Gastroesophageal sphincter (tissue), 4 donors: ENCODE measurements around the gene ID1. TPM values are rescaled to one million over a fixed set of nuclear protein-coding genes. Genes with fewer than 3 reads are reported as not detected.
A peak's percentile ranks its signal among the peaks of the same experiment; 100 is the strongest.
"Not testable (repeated sequence)": the region's sequence is repeated elsewhere in the genome, so short reads cannot be mapped to it uniquely, and the experiment has no call there.

ENCODE experiments used
- ATAC-seq: fragments of 150-250 bp; one replicate; pipeline ENCODE4 v1.9.1; 2016; ENCODE audit warnings: mild to moderate bottlenecking, moderate library complexity
- H3K27ac ChIP-seq, 4 donors: fragments of 200-600 bp; sonication (generic) in 3 of 4; 1 replicate in 3 of 4; 2 replicates in 1 of 4; pipeline ENCODE4 v1.5.1; 2016 to 2019
- H3K27me3 ChIP-seq: fragments of 200-600 bp; sonication (generic); one replicate; pipeline ENCODE4 v1.5.1; 2019
- H3K36me3 ChIP-seq, 2 donors: fragments of 200-600 bp; sonication (generic); one replicate each; pipeline ENCODE4 v1.5.1; 2019; ENCODE audit warnings: control low read depth in 1 of 2
- H3K4me1 ChIP-seq, 3 donors: fragments of 200-600 bp; sonication (generic); 1 replicate in 2 of 3; 2 replicates in 1 of 3; pipeline ENCODE4 v1.5.1; 2016 to 2019; ENCODE audit warnings: control low read depth in 2 of 3
- H3K4me3 ChIP-seq, 2 donors: fragments of 200-600 bp; sonication (generic); one replicate each; pipeline ENCODE4 v1.5.1; 2019; ENCODE audit warnings: mild to moderate bottlenecking in 1 of 2, moderate library complexity in 1 of 2
- H3K9me3 ChIP-seq, 3 donors: fragments of 200-600 bp; sonication (generic); one replicate each; pipeline ENCODE4 v1.5.1; 2017 to 2019; ENCODE audit warnings: control low read depth in 2 of 3
- CTCF ChIP-seq, 4 experiments: fragments of 200-600 bp in 2 of 4; fragments of 450-650 bp in 2 of 4; sonication (generic) in 1 of 4; IDR thresholded peaks; one replicate each; pipeline ENCODE4 v1.5.1; 2017 to 2019; ENCODE audit warnings: antibody characterized with exemption in 4 of 4, mild to moderate bottlenecking in 2 of 4, moderate library complexity in 2 of 4
- EP300 ChIP-seq: sonication (generic); formaldehyde crosslinking; IDR thresholded peaks from one replicate; pipeline ENCODE4 v1.6.1; 2017; ENCODE audit warnings: antibody characterized with exemption, mild to moderate bottlenecking
- POLR2A ChIP-seq, 2 donors: fragments of 450-650 bp; IDR thresholded peaks; one replicate each; pipeline ENCODE4 v1.6.1; 2017; ENCODE audit warnings: antibody characterized with exemption in 2 of 2, mild to moderate bottlenecking in 2 of 2, moderate library complexity in 1 of 2
- POLR2AphosphoS5 ChIP-seq: sonication (generic); formaldehyde crosslinking; IDR thresholded peaks from one replicate; pipeline ENCODE4 v1.6.1; 2017; ENCODE audit warnings: antibody characterized with exemption
- WGBS, 2 donors: methylation state at CpG; one replicate each; pipeline ENCODE4 v1.1.5; 2018; ENCODE audit warnings: low coverage in 1 of 2; 5-methylcytosine and 5-hydroxymethylcytosine counted together
- total RNA-seq, 4 donors: library from RNA; depleted of rRNA; stranded (reverse); fragments of >200 nt; gene quantifications; one replicate each; pipeline ENCODE4 v1.1.0, GENCODE V29; 2016

The ID1 gene
- total RNA-seq, 4 donors from 2014 or later, result 221 to 714 (median 372) TPM

DNA sequence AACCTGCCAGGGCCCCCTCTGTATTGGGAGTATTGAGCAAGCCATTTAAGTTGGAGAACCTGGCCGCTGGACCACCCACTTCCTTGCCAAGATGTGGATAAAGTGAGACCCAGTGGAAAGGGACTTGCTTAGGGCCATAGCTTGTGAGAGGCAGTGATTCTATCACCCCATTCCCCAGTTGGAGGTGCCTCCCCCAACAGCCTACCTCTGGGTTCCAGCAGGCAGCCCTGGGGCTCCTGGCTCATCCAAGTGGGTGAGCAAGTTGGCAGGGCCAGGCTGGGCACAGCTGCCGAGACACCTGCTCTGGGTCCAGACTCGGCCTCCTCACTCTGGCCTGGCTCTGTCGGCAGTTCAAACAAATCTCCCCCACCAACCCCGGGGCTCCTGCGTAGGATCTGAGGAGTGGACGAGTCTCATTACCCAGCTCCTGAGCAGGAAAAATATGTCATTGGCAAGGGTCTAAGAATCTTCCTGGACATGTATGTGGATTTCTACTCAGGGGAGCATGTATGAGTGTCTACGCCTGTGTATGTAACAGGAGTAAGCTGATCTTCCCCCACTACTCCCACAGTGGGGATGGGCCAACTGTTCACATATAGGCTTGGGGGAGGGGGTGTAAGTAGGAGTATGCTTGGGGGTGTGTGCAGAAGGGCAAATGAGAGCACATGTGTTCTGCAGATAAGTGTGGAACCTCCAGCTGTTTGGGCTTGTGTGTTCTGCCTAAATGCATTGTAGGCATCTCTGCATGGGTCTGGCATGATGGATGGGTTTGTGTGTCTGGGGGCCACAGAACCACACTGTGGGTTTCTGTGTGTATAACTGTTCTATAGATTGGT is 1.9 kb downstream of the ID1 start:
- Histone ChIP-seq H3K9me3 (no peaks in the 10 kb centered on the region), H3K27ac (peak overlapping the region; percentile 64 to 98 (median 92)), H3K4me1 (peaks cover 0 to 88% (median 9%) of the 10 kb centered on the region in 3 donors), H3K36me3 (no peaks in the 10 kb centered on the region), H3K27me3 (no peaks in the 10 kb centered on the region), H3K4me3 (peak overlapping the region; percentile 41 to 78)
- 24 to 52% methylated on average over 3 of the region's 8 CpGs for WGBS, 2 donors
- ATAC-seq, result no peak
- peak; percentile 31 to 35 for TF ChIP-seq POLR2A (IDR thresholded peaks at IDR 0.05)
- TF ChIP-seq POLR2AphosphoS5, result no peak

- Histone ChIP-seq H3K36me3 (no peaks in the 10 kb centered on the region), H3K4me1 (peaks cover 0 to 89% (median 9%) of the 10 kb centered on the region in 3 donors), H3K4me3 (peak overlapping the region in 1 of 2 donors; percentile 78), H3K27ac (peak overlapping the region; percentile 6 to 98 (median 92)), H3K9me3 (no peaks in the 10 kb centered on the region), H3K27me3 (no peaks in the 10 kb centered on the region)
- no peak for TF ChIP-seq EP300
- TF ChIP-seq POLR2A (IDR thresholded peaks at IDR 0.05), result no peak
- no peak for TF ChIP-seq POLR2AphosphoS5
- no peak for TF ChIP-seq CTCF (IDR thresholded peaks at IDR 0.05)
- ATAC-seq, result no peak
- WGBS, 2 donors, result 34 to 43% methylated on average over 6 to 8 of the region's 9 CpGs
Observed at GRCh38 chr20:31607640-31608250, 2.7 kb downstream of the ID1 start.

DNA sequence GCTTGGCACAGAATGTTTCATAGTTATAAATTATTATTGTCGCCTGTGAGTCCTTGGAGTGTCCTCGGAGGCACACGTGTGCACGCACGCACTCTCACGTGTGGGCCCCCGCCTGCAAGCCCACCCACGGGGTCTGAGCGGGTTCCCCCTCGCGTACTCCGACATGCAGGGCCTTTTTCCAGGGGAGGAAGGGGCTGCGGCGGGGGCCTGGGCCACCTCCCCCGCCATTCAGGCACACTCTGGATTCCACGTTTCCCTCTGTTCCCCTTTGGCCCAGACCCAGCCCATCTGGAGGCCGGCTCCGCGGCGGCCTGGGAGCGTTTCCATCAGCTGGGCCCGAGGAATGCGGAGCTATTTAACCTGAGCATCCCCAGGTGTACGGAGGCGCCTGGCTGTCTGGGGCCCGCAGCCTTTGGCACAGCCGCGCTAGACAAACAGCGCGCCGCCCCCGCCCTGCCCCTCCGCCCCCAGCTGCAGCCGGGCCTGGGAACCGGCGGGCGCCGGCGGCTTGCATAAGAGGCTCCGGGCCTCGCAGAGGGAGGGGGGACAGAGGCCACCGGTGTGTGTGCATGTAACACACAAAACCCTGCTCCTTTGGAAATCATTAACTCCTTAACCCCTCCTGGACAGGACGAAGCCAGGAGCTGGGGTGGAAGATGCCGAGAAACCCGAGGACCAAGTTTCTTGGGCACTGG is 3.3 kb downstream of the ID1 start:
- H3K36me3 ChIP-seq, result no peaks in the 10 kb centered on the region
- H3K9me3 ChIP-seq, result no peaks in the 10 kb centered on the region
- peaks cover 0 to 88% (median 9%) of the 10 kb centered on the region in 3 donors for H3K4me1 ChIP-seq
- peak; percentile 65 for ATAC-seq
- H3K4me3 ChIP-seq, result peak overlapping the region in 1 of 2 donors; percentile 78
- H3K27ac ChIP-seq, result peak overlapping the region; percentile 19 to 98 (median 92)
- TF ChIP-seq CTCF (IDR thresholded peaks at IDR 0.05) (peak in 2 of 4 experiments; percentile 3 to 5), EP300 (peak; percentile 1), POLR2A (IDR thresholded peaks at IDR 0.05) (peak; percentile 16 to 22), POLR2AphosphoS5 (peak; percentile 77)
- WGBS, 2 donors, result 7 to 34% methylated on average over 11 to 12 of the region's 45 CpGs
- no peaks in the 10 kb centered on the region for H3K27me3 ChIP-seq

DNA sequence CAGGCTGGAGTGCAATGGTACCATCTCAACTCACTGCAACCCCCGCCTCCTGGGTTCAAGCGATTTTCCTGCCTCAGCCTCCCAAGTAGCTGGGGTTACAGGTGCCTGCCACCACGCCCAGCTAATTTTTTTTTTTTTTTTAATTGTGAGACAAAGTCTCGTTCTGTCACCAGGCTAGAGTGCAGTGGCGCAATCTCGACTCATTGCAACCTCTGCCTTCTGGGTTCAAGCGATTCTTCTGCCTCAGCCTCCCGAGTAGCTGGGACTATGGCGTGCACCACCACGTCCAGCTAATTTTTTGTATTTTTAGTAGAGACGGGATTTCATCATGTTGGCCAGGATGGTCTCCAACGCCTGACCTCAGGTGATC is 7.2 kb downstream of the ID1 start:
- not testable (repeated sequence) for H3K4me3 ChIP-seq, H3K36me3 ChIP-seq, H3K27me3 ChIP-seq, H3K9me3 ChIP-seq, ATAC-seq
- WGBS, 2 donors, result 86% methylated on average over 5 of the region's 12 CpGs; no CpG with 5 or more reads in 1 of the 2 donors
- Histone ChIP-seq H3K27ac (peak overlapping the region in 1 of 4 donors; percentile 33), H3K4me1 (peaks cover 0 to 55% (median 9%) of the 10 kb centered on the region in 3 donors)

GRCh38 chr20:31615416-31615815 is 10.3 kb downstream of the ID1 start:
- H3K4me3 ChIP-seq, result no peak overlapping the region
- no peak for TF ChIP-seq CTCF (IDR thresholded peaks at IDR 0.05)
- TF ChIP-seq EP300, result no peak
- no peak for TF ChIP-seq POLR2A (IDR thresholded peaks at IDR 0.05)
- TF ChIP-seq POLR2AphosphoS5, result no peak
- H3K4me1 ChIP-seq, result peaks cover 0 to 27% (median 2%) of the 10 kb centered on the region in 3 donors
- H3K9me3 ChIP-seq, result no peaks in the 10 kb centered on the region
- no peaks in the 10 kb centered on the region for H3K36me3 ChIP-seq
- WGBS, 2 donors, result 90 to 93% methylated on average over 4 to 5 of the region's 8 CpGs
- no peak overlapping the region for H3K27ac ChIP-seq
- H3K27me3 ChIP-seq, result no peaks in the 10 kb centered on the region
- ATAC-seq, result no peak
